Uterus (tissue), 2 donors: Measurements from ENCODE around the gene PTCHD1.

Experiments
- CTCF ChIP-seq, 4 experiments: fragments of 200-600 bp in 2 of 4; fragments of 450-650 bp in 2 of 4; sonication (generic) in 2 of 4; IDR thresholded peaks; one replicate each; pipeline ENCODE4 v1.5.1; 2016 to 2019; ENCODE audit warnings: antibody characterized with exemption in 4 of 4, mild to moderate bottlenecking in 2 of 4, moderate library complexity in 1 of 4
- POLR2A ChIP-seq, 2 donors: fragments of 450-650 bp; IDR thresholded peaks; one replicate each; pipeline ENCODE4 v1.6.1; 2016; ENCODE audit warnings: antibody characterized with exemption in 2 of 2, mild to moderate bottlenecking in 1 of 2, moderate library complexity in 1 of 2

- no peak for TF ChIP-seq CTCF (IDR thresholded peaks at IDR 0.05)
- TF ChIP-seq POLR2A (IDR thresholded peaks at IDR 0.05) = no peak
Observed at GRCh38 chrX:23374291-23374690, 39.6 kb downstream of the PTCHD1 start.
